ENCODE measurements around the gene ASAP2. TPM values are rescaled to one million over a fixed set of nuclear protein-coding genes. Genes with fewer than 3 reads are reported as not detected.

The ASAP2 gene
- total and polyA plus RNA-seq, 2 donors (not counting 1 experiment from before 2014, with no cell fraction given) = 0.04 TPM; not detected in 1

DNA sequence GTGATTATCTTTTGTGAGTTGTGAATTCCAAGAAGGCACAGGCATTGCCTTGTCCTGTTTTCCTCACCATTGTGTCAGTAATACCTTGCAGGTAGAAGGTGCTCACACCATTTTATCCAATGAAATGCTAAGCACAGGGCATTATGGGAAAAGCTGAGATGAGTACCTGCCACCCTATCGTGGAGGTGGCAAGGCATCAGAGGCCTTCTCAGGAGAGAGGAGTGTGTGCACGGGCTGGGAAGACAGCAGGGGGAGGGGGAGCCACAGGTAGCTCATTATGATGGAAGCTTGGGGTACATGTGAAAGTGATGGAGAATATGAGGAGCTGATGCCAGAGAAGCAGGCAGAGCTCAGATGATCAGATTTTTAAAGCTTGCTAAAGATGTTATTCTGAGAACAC is 69.5 kb downstream of the ASAP2 start:
- intact Hi-C loops (cut with micrococcal nuclease) = no loop called here
- H3K9ac ChIP-seq (ENCODE audit: low read length) = no peak overlapping the region
- no peaks in the 10 kb centered on the region for H3K4me1 ChIP-seq (ENCODE audit: control insufficient read depth in 2 of 2, insufficient read depth in 2 of 2, low read length in 2 of 2)
- no peak overlapping the region for H3K27ac Mint-ChIP-seq
- no peak overlapping the region for H2AFZ ChIP-seq (ENCODE audit: insufficient read depth, low read depth, low read length, poor library complexity, severe bottlenecking)
- H3K27me3 Mint-ChIP-seq = peaks cover 6% of the 10 kb centered on the region
- H4K20me1 ChIP-seq (ENCODE audit: control insufficient read depth, insufficient read depth, low read length, poor library complexity, severe bottlenecking) = no peaks in the 10 kb centered on the region
- no peak overlapping the region for H3K4me3 Mint-ChIP-seq
- ChIA-PET POLR2A (no interaction called here), CTCF (no interaction called here)
- peaks cover 0 to 3% (median 0%) of the 10 kb centered on the region in 4 experiments for H3K27me3 ChIP-seq (replicated peaks in 1 of 4; ENCODE audit: control extremely low read depth in 1 of 4, control insufficient read depth in 3 of 4, insufficient read depth in 4 of 4, low read length in 3 of 4)
- no peak for TF ChIP-seq EZH2 (IDR thresholded peaks at IDR 0.05; ENCODE audit: borderline replicate concordance, insufficient read depth, low read depth, low read length, poor library complexity, severe bottlenecking)
- TF ChIP-seq, protein P1, sequence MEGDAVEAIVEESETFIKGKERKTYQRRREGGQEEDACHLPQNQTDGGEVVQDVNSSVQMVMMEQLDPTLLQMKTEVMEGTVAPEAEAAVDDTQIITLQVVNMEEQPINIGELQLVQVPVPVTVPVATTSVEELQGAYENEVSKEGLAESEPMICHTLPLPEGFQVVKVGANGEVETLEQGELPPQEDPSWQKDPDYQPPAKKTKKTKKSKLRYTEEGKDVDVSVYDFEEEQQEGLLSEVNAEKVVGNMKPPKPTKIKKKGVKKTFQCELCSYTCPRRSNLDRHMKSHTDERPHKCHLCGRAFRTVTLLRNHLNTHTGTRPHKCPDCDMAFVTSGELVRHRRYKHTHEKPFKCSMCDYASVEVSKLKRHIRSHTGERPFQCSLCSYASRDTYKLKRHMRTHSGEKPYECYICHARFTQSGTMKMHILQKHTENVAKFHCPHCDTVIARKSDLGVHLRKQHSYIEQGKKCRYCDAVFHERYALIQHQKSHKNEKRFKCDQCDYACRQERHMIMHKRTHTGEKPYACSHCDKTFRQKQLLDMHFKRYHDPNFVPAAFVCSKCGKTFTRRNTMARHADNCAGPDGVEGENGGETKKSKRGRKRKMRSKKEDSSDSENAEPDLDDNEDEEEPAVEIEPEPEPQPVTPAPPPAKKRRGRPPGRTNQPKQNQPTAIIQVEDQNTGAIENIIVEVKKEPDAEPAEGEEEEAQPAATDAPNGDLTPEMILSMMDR (IDR thresholded peaks at IDR 0.05) = no peak
- H3K36me3 ChIP-seq (replicated peaks in 1 of 2; ENCODE audit: control extremely low read depth in 1 of 2, control insufficient read depth in 1 of 2, extremely low read depth in 1 of 2, insufficient read depth in 2 of 2, low read length in 1 of 2) = no peaks in the 10 kb centered on the region
- peaks cover 4% of the 10 kb centered on the region for H3K9me3 Mint-ChIP-seq (ENCODE audit: insufficient read depth)
- H3K4me1 Mint-ChIP-seq = no peaks in the 10 kb centered on the region
- WGBS (ENCODE audit: insufficient coverage) = 88% methylated on average over 2 of the region's 2 CpGs
- no peak overlapping the region for H3K4me2 ChIP-seq (replicated peaks; ENCODE audit: low read depth, low read length, poor library complexity, severe bottlenecking)
- ATAC-seq (ENCODE audit: low read depth) (no peak), DNase-seq (no peak)
- no peak overlapping the region for H3K4me3 ChIP-seq (ENCODE audit: control extremely low read depth in 1 of 5, extremely low read depth in 1 of 5, insufficient read depth in 1 of 5, low read depth in 2 of 5, low read length in 4 of 5)
- no peaks in the 10 kb centered on the region for H3K79me2 ChIP-seq (ENCODE audit: control insufficient read depth, insufficient read depth, low read length)
- no peaks in the 10 kb centered on the region for H3K9me3 ChIP-seq (ENCODE audit: control extremely low read depth in 1 of 3, control insufficient read depth in 2 of 3, insufficient read depth in 1 of 3, low read length in 2 of 3)
- H3K27ac ChIP-seq (ENCODE audit: low read length in 2 of 2) = no peak overlapping the region

DNA sequence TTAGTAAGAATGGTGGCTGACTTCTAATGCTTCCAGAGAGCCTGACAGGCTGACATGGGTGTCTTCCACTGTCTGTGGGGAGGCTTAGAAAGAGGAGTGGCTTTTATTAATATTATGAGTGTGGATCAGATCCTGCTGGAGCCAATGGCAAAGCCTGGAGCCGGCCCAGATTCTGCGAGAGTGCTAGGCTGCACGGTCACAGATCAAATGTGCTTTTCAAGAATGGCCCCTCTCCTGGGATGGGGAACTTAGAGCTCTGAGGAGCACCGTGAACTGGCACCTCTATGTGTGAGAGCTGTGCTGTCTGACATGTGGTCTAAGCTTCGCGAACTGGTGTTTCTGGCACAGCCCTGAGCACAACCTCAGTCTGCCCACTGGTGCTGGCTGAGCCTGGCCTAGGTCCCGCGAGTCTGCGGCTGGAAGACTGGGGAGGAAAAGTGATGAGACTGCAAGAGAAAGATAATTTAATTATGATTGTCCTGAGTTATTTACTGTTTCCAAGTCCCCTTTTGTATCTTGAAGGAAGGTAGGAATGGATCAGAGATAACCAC is 70.4 kb downstream of the ASAP2 start:
- CTCF ChIA-PET = no interaction called here
- POLR2A ChIA-PET = no interaction called here

More for the DNA sequence above, 70.4 kb downstream of the ASAP2 start:
- H3K4me3 Mint-ChIP-seq = no peak overlapping the region
- H3K4me1 Mint-ChIP-seq = no peaks in the 10 kb centered on the region
- ATAC-seq (ENCODE audit: low read depth) = no peak
- H3K36me3 ChIP-seq (replicated peaks in 1 of 2; ENCODE audit: control extremely low read depth in 1 of 2, control insufficient read depth in 1 of 2, extremely low read depth in 1 of 2, insufficient read depth in 2 of 2, low read length in 1 of 2) = no peaks in the 10 kb centered on the region
- no peak for TF ChIP-seq EZH2 (IDR thresholded peaks at IDR 0.05; ENCODE audit: borderline replicate concordance, insufficient read depth, low read depth, low read length, poor library complexity, severe bottlenecking)
- TF ChIP-seq, protein P1 (IDR thresholded peaks at IDR 0.05) = no peak
- peaks cover 4% of the 10 kb centered on the region for H3K9me3 Mint-ChIP-seq (ENCODE audit: insufficient read depth)
- DNase-seq = no peak
- H3K9me3 ChIP-seq (ENCODE audit: control extremely low read depth in 1 of 3, control insufficient read depth in 2 of 3, insufficient read depth in 1 of 3, low read length in 2 of 3) = no peaks in the 10 kb centered on the region
- no peak overlapping the region for H3K27ac ChIP-seq (ENCODE audit: low read length in 2 of 2)
- intact Hi-C loops (cut with micrococcal nuclease) = no loop called here
- peaks cover 0 to 3% (median 0%) of the 10 kb centered on the region in 4 experiments for H3K27me3 ChIP-seq (replicated peaks in 1 of 4; ENCODE audit: control extremely low read depth in 1 of 4, control insufficient read depth in 3 of 4, insufficient read depth in 4 of 4, low read length in 3 of 4)
- no peak overlapping the region for H3K4me2 ChIP-seq (replicated peaks; ENCODE audit: low read depth, low read length, poor library complexity, severe bottlenecking)
- H3K27ac Mint-ChIP-seq = no peak overlapping the region
- H3K4me3 ChIP-seq (ENCODE audit: control extremely low read depth in 1 of 5, extremely low read depth in 1 of 5, insufficient read depth in 1 of 5, low read depth in 2 of 5, low read length in 4 of 5) = no peak overlapping the region
- peaks cover 6% of the 10 kb centered on the region for H3K27me3 Mint-ChIP-seq
- no peak overlapping the region for H3K9ac ChIP-seq (ENCODE audit: low read length)
- H4K20me1 ChIP-seq (ENCODE audit: control insufficient read depth, insufficient read depth, low read length, poor library complexity, severe bottlenecking) = no peaks in the 10 kb centered on the region
- 95% methylated on average over 9 of the region's 9 CpGs for WGBS (ENCODE audit: insufficient coverage)
- H3K4me1 ChIP-seq (ENCODE audit: control insufficient read depth in 2 of 2, insufficient read depth in 2 of 2, low read length in 2 of 2) = no peaks in the 10 kb centered on the region
- no peak overlapping the region for H2AFZ ChIP-seq (ENCODE audit: insufficient read depth, low read depth, low read length, poor library complexity, severe bottlenecking)
- H3K79me2 ChIP-seq (ENCODE audit: control insufficient read depth, insufficient read depth, low read length) = no peaks in the 10 kb centered on the region
